HepG2 (cell line): ENCODE results near the gene MTOR. TPM values are rescaled to one million over a fixed set of nuclear protein-coding genes. Genes with fewer than 3 reads are reported as not detected.

Experiments
- ATAC-seq: fragments of 200-7000 bp; cut with Tn5 transposase; 3 replicates; pipeline ENCODE4 v1.9.1; 2020; ENCODE audit warnings: mild to moderate bottlenecking, moderate library complexity
- BruUV-seq: library from RNA; stranded (reverse); fragments of 400-500 nt; replicated peaks from 2 replicates; lab custom pipeline; 2021; lab: Mats Ljungman, UMichigan
- CTCF ChIA-PET: fragments of 300-600 bp; formaldehyde crosslinking; extraction: SDS; loops from one replicate; lab custom pipeline; 2021; ENCODE audit warnings: low total read pairs, inconsistent platforms, low intra/inter-chr PET ratio; lab: Yijun Ruan, JAX
- POLR2A ChIA-PET: fragments of 350-600 bp; sonication (Branson Sonifier 250); formaldehyde crosslinking; loops from one replicate; lab custom pipeline; 2020; ENCODE audit warnings: antibody characterized with exemption, inconsistent platforms; lab: Yijun Ruan, JAX
- DNase-seq: peaks from one replicate; pipeline ENCODE4 v3.0.0-alpha.2; 2015; ENCODE audit warnings: low spot score
- FAIRE-seq: peaks from 3 replicates; lab custom pipeline; 2011; peaks lifted over from hg19 to GRCh38; lab: Jason Lieb, UNC
- H2AFZ ChIP-seq: one replicate; pipeline ENCODE4 v1.6.1; 2011; ENCODE audit warnings: low read length, inconsistent platforms
- H3K27ac ChIP-seq: fragments of 300-600 bp; 3 replicates; pipeline ENCODE4 v1.8.0; 2011; ENCODE audit warnings: mixed run types, mild to moderate bottlenecking, mixed read lengths, low read length, inconsistent platforms; ENCODE audit not compliant: insufficient read depth; ENCODE audit errors: extremely low read length
- H3K27me3 ChIP-seq, 2 experiments: fragments of 200-600 bp in 1 of 2; 2 replicates in 1 of 2; 3 replicates in 1 of 2; pipeline versions ENCODE4 v1.6.0 to v1.8.0; 2011; ENCODE audit warnings: low read length in 2 of 2, mild to moderate bottlenecking in 2 of 2, moderate library complexity in 2 of 2, inconsistent platforms in 1 of 2; ENCODE audit not compliant: insufficient read depth in 2 of 2, control insufficient read depth in 1 of 2
- H3K36me3 ChIP-seq, 2 experiments: fragments of 200-600 bp in 1 of 2; replicated peaks in 1 of 2; 2 replicates in 1 of 2; 3 replicates in 1 of 2; pipeline versions ENCODE4 v1.5.1 to v1.8.0; 2011; ENCODE audit warnings: low read length in 2 of 2, inconsistent platforms in 1 of 2; ENCODE audit not compliant: insufficient read depth in 2 of 2, control insufficient read depth in 1 of 2
- H3K4me1 ChIP-seq: 2 replicates; pipeline ENCODE4 v1.5.1; 2012; ENCODE audit warnings: low read length, inconsistent platforms; ENCODE audit not compliant: insufficient read depth
- H3K4me2 ChIP-seq: 2 replicates; pipeline ENCODE4 v1.6.0; 2011; ENCODE audit warnings: low read depth, low read length, inconsistent platforms
- H3K4me3 ChIP-seq, 3 experiments: fragments of 200-600 bp in 1 of 3; sonication (generic), shearing (Covaris generic) in 1 of 3; replicated peaks in 1 of 3; 2 replicates each; pipeline ENCODE4 v1.5.1; 2011 to 2016; ENCODE audit warnings: low read length in 3 of 3, inconsistent platforms in 2 of 3, low read depth in 2 of 3, mild to moderate bottlenecking in 2 of 3, control low read depth in 1 of 3, mixed read lengths in 1 of 3; ENCODE audit not compliant: insufficient read depth in 1 of 3
- H3K79me2 ChIP-seq: one replicate; pipeline ENCODE4 v1.6.1; 2011; ENCODE audit warnings: low read length, inconsistent platforms; ENCODE audit not compliant: insufficient read depth
- H3K9ac ChIP-seq: 2 replicates; pipeline ENCODE4 v1.6.0; 2011; ENCODE audit warnings: mild to moderate bottlenecking, low read depth, low read length, inconsistent platforms; ENCODE audit not compliant: insufficient read depth
- H3K9me3 ChIP-seq: 2 replicates; pipeline ENCODE4 v1.5.1; 2012; ENCODE audit warnings: mild to moderate bottlenecking, low read length
- H4K20me1 ChIP-seq: 2 replicates; pipeline ENCODE4 v1.6.0; 2011; ENCODE audit warnings: inconsistent platforms, mild to moderate bottlenecking, low read length, moderate library complexity; ENCODE audit not compliant: insufficient read depth
- ATF4 ChIP-seq, 2 experiments: fragments of 450-650 bp in 1 of 2; sonication (generic) in 1 of 2; formaldehyde crosslinking; IDR thresholded peaks; 2 replicates each; pipeline versions ENCODE4 v1.5.0 to v1.8.0; 2020 to 2022; ENCODE audit warnings: mild to moderate bottlenecking in 1 of 2, missing genetic modification reagents in 1 of 2
- KDM5B ChIP-seq: sonication (generic); formaldehyde crosslinking; IDR thresholded peaks from 2 replicates; pipeline ENCODE4 v1.4.0; 2020; ENCODE audit warnings: missing genetic modification reagents, mild to moderate bottlenecking, borderline replicate concordance
- NPAS2 ChIP-seq: sonication (generic); formaldehyde crosslinking; IDR thresholded peaks from 2 replicates; pipeline ENCODE4 v1.8.0; 2022; ENCODE audit warnings: mild to moderate bottlenecking, missing genetic modification reagents, borderline replicate concordance
- NR0B2 ChIP-seq: sonication (generic); formaldehyde crosslinking; IDR thresholded peaks from 2 replicates; pipeline ENCODE4 v1.4.0; 2020; ENCODE audit warnings: mild to moderate bottlenecking, missing genetic modification reagents
- PHB2 ChIP-seq: fragments of 450-650 bp; IDR thresholded peaks from 2 replicates; pipeline ENCODE4 v1.6.1; 2018; ENCODE audit not compliant: partially characterized antibody
- SNRNP70 ChIP-seq: fragments of 200-400 bp; formaldehyde crosslinking; IDR thresholded peaks from 2 replicates; pipeline ENCODE4 v1.6.1; 2017; ENCODE audit warnings: mild to moderate bottlenecking, low read depth, low read length, moderate library complexity
- SOX6 ChIP-seq, 2 experiments: fragments of 450-650 bp in 1 of 2; sonication (generic) in 1 of 2; formaldehyde crosslinking in 1 of 2; IDR thresholded peaks; 2 replicates each; pipeline versions ENCODE4 v1.4.0 to v1.6.1; 2017 to 2020; ENCODE audit warnings: antibody characterized with exemption in 1 of 2, mild to moderate bottlenecking in 1 of 2, missing genetic modification reagents in 1 of 2
- UBTF ChIP-seq: sonication (generic); formaldehyde crosslinking; IDR thresholded peaks from 2 replicates; pipeline ENCODE4 v1.4.0; 2020; ENCODE audit warnings: mild to moderate bottlenecking, missing genetic modification reagents
- ZFYVE20 ChIP-seq: sonication (generic); formaldehyde crosslinking; IDR thresholded peaks from 2 replicates; pipeline ENCODE4 v1.8.0; 2023; ENCODE audit warnings: low read depth, mild to moderate bottlenecking, moderate library complexity, missing genetic modification reagents, borderline replicate concordance
- ZGPAT ChIP-seq: IDR thresholded peaks from 2 replicates; pipeline ENCODE4 v1.6.1; 2016; ENCODE audit warnings: mild to moderate bottlenecking
- ZNF207 ChIP-seq: fragments of 450-650 bp; IDR thresholded peaks from 2 replicates; pipeline ENCODE4 v1.6.1; 2016; ENCODE audit warnings: antibody characterized with exemption, borderline replicate concordance
- ZNF607 ChIP-seq: sonication (generic); formaldehyde crosslinking; IDR thresholded peaks from 2 replicates; pipeline ENCODE4 v1.5.1; 2020; ENCODE audit warnings: missing genetic modification reagents, mild to moderate bottlenecking, borderline replicate concordance
- ZNF768 ChIP-seq: sonication (generic); formaldehyde crosslinking; IDR thresholded peaks from 2 replicates; pipeline ENCODE4 v1.4.0; 2020; ENCODE audit warnings: missing genetic modification reagents
- ZSCAN22 ChIP-seq: sonication (generic); formaldehyde crosslinking; IDR thresholded peaks from 2 replicates; pipeline ENCODE4 v1.4.0; 2020; ENCODE audit warnings: mild to moderate bottlenecking, missing genetic modification reagents
- WGBS: methylation state at CpG from one replicate; pipeline ENCODE4 v1.1.6; 2017; ENCODE audit warnings: low lambda C conversion rate; 5-methylcytosine and 5-hydroxymethylcytosine counted together
- in situ Hi-C: cut with HindIII; loops from 2 replicates; pipeline ENCODE4 v1.10.0; 2017; ENCODE audit warnings: low pct_unique_long_range_greater_than_20kb; ENCODE audit not compliant: extremely low pct_ligation_motif_present
- intact Hi-C: fragments of 100-400 bp; cut with micrococcal nuclease; formaldehyde crosslinking; loops from one replicate; pipeline ENCODE4 v1.10.0; 2022; ENCODE audit not compliant: unreplicated experiment
- polyA plus RNA-seq, 8 experiments: library from polyadenylated mRNA; depleted of rRNA in 3 of 8; stranded (reverse) in 7 of 8; unstranded in 1 of 8; fragments of >200 nt; fragmentation: Illumina TruSeq in 4 of 8; extraction: Trizol in 4 of 8; gene quantifications; 2 replicates each; pipeline versions ENCODE4 v1.2.1 to v1.2.3, GENCODE V29; 2011 to 2016; ENCODE audit warnings: low read depth in 4 of 8, missing spikeins in 1 of 8, mixed read lengths in 1 of 8; ENCODE audit not compliant: insufficient read depth in 1 of 8
- total RNA-seq, 5 experiments: library from RNA; depleted of rRNA; stranded (reverse); fragments of >200 nt; fragmentation: Illumina TruSeq; extraction: Trizol; gene quantifications; 2 replicates each; pipeline ENCODE4 v1.2.3, GENCODE V29; 2016; ENCODE audit warnings: low read depth in 1 of 5
- TF ChIP-seq, protein P1 (sequence below): conservative IDR thresholded peaks from 2 replicates; pipeline ENCODE4 v1.6.1; 2018; ENCODE audit warnings: missing genetic modification reagents
- TF ChIP-seq, protein P2 (sequence below): sonication (generic); formaldehyde crosslinking; IDR thresholded peaks from 2 replicates; pipeline ENCODE4 v1.8.1; 2023; ENCODE audit warnings: missing genetic modification reagents, mild to moderate bottlenecking, borderline replicate concordance
- TF ChIP-seq, protein P3 (sequence below): sonication (generic); formaldehyde crosslinking; IDR thresholded peaks from 2 replicates; pipeline ENCODE4 v1.5.0; 2020; ENCODE audit warnings: missing genetic modification reagents

MTOR gene
- total and polyA plus RNA-seq, 2 of the 13 experiments (the other 11 are each of a cell fraction or from before 2014, with no cell fraction given) = 24.6 to 34.6 TPM

GRCh38 chr1:11126569-11126968 lies 135.8 kb downstream of the MTOR start:
- Histone ChIP-seq H3K9me3 (no peaks in the 10 kb centered on the region), H3K27ac (no peak overlapping the region), H3K9ac (no peak overlapping the region), H4K20me1 (no peaks in the 10 kb centered on the region), H2AFZ (no peak overlapping the region), H3K4me3 (no peak overlapping the region), H3K27me3 (no peaks in the 10 kb centered on the region), H3K4me1 (no peaks in the 10 kb centered on the region), H3K79me2 (no peaks in the 10 kb centered on the region), H3K36me3 (peaks cover 22 to 60% of the 10 kb centered on the region in 2 experiments), H3K4me2 (no peak overlapping the region)
- BruUV-seq = no TSS peak
- in situ Hi-C loops (no loop called here), intact Hi-C loops (no loop called here)
- FAIRE-seq = no peak
- ChIA-PET POLR2A (no interaction called here), CTCF (no interaction called here)
- 95% methylated on average over 5 of the region's 5 CpGs for WGBS
- ATAC-seq = no peak
- no peak for DNase-seq
- TF ChIP-seq KDM5B (CRISPR knock-in tag) = no peak
- no peak for TF ChIP-seq PHB2
- no peak for TF ChIP-seq SOX6 (IDR thresholded peaks at IDR 0.05)
- no peak for TF ChIP-seq SOX6 (CRISPR knock-in tag; IDR thresholded peaks at IDR 0.05)
- no peak for TF ChIP-seq UBTF
- no peak for TF ChIP-seq NPAS2 (CRISPR knock-in tag)
- no peak for TF ChIP-seq ZNF607 (CRISPR knock-in tag)
- no peak for TF ChIP-seq ATF4 (CRISPR knock-in tag; IDR thresholded peaks at IDR 0.05)
- TF ChIP-seq SNRNP70 = no peak
- no peak for TF ChIP-seq ZNF207
- no peak for TF ChIP-seq ZFYVE20 (CRISPR knock-in tag)
- TF ChIP-seq, protein P1, sequence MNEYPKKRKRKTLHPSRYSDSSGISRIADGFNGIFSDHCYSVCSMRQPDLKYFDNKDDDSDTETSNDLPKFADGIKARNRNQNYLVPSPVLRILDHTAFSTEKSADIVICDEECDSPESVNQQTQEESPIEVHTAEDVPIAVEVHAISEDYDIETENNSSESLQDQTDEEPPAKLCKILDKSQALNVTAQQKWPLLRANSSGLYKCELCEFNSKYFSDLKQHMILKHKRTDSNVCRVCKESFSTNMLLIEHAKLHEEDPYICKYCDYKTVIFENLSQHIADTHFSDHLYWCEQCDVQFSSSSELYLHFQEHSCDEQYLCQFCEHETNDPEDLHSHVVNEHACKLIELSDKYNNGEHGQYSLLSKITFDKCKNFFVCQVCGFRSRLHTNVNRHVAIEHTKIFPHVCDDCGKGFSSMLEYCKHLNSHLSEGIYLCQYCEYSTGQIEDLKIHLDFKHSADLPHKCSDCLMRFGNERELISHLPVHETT (CRISPR knock-in tag) = no peak
- TF ChIP-seq ZGPAT = no peak
- TF ChIP-seq, protein P2, sequence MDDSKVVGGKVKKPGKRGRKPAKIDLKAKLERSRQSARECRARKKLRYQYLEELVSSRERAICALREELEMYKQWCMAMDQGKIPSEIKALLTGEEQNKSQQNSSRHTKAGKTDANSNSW (CRISPR knock-in tag) = no peak
- TF ChIP-seq, protein P3, sequence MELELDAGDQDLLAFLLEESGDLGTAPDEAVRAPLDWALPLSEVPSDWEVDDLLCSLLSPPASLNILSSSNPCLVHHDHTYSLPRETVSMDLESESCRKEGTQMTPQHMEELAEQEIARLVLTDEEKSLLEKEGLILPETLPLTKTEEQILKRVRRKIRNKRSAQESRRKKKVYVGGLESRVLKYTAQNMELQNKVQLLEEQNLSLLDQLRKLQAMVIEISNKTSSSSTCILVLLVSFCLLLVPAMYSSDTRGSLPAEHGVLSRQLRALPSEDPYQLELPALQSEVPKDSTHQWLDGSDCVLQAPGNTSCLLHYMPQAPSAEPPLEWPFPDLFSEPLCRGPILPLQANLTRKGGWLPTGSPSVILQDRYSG (CRISPR knock-in tag) = no peak
- TF ChIP-seq NR0B2 (CRISPR knock-in tag) = no peak
- no peak for TF ChIP-seq ZNF768 (CRISPR knock-in tag)
- TF ChIP-seq ZSCAN22 = no peak
